ENCODE measurements around the gene MGARP.
"Not testable (repeated sequence)": the region's sequence is repeated elsewhere in the genome, so short reads cannot be mapped to it uniquely, and the experiment has no call there.

MGARP gene

GRCh38 chr4:139279760-139280620 is at the start of gene MGARP:
TSS of gene MGARP (minus strand) at chr4:139280225. CDS start at chr4:139280158, 67 bp downstream.
- peak; percentile 16 for DNase-seq

GRCh38 chr4:139329665-139330200 is 49.7 kb upstream of the MGARP start:
- no peak for DNase-seq

- DNase-seq, result no peak
These were observed 44.6 kb upstream of the MGARP start for GRCh38 chr4:139324620-139325019.

- not testable (repeated sequence) for DNase-seq
These were observed 42.5 kb upstream of the MGARP start for GRCh38 chr4:139322541-139322940.

GRCh38 chr4:139322070-139322469 is 42.0 kb upstream of the MGARP start:
- DNase-seq, result not testable (repeated sequence)

GRCh38 chr4:139319571-139319970 is 39.5 kb upstream of the MGARP start:
- no peak for DNase-seq

GRCh38 chr4:139317635-139318034 is 37.6 kb upstream of the MGARP start:
- DNase-seq, result no peak

GRCh38 chr4:139316733-139317132 is 36.7 kb upstream of the MGARP start:
- no peak for DNase-seq

GRCh38 chr4:139315221-139315675 is 35.2 kb upstream of the MGARP start:
- no peak for DNase-seq

GRCh38 chr4:139314047-139314800 is 34.2 kb upstream of the MGARP start:
- DNase-seq, result no peak

- not testable (repeated sequence) for DNase-seq
These were observed 33.4 kb upstream of the MGARP start for GRCh38 chr4:139313414-139313813.

- no peak for DNase-seq
These were observed 32.7 kb upstream of the MGARP start for GRCh38 chr4:139312552-139313332.

- DNase-seq, result no peak
These were observed 31.9 kb upstream of the MGARP start for GRCh38 chr4:139311909-139312308.

- no peak for DNase-seq
These were observed 24.9 kb upstream of the MGARP start for GRCh38 chr4:139304920-139305319.

GRCh38 chr4:139301821-139302611 is 22.0 kb upstream of the MGARP start, which contains the start of gene NDUFC1:
TSS of gene NDUFC1 (minus strand) at chr4:139302477. CDS start at chr4:139295798, 6,679 bp downstream.
- DNase-seq, result peak; percentile 30

- peak; percentile 90 for DNase-seq
These were observed 21.2 kb upstream of the MGARP start, which contains the start of gene NAA15 for GRCh38 chr4:139301113-139301820. TSS of gene NAA15 (plus strand) at chr4:139301505. CDS start at chr4:139301778, 273 bp downstream.

GRCh38 chr4:139300431-139301112 is 20.5 kb upstream of the MGARP start:
- DNase-seq, result peak; percentile 60

GRCh38 chr4:139299536-139299935 is 19.5 kb upstream of the MGARP start:
- DNase-seq, result no peak

GRCh38 chr4:139297001-139297410 is 17.0 kb upstream of the MGARP start:
- no peak for DNase-seq

- no peak for DNase-seq
These were observed 15.9 kb upstream of the MGARP start for GRCh38 chr4:139295942-139296299.

All from DMS79 treated with DMSO at 0.1 percent for 48 hours (cell line).